Activated naive CD8-positive, alpha-beta T cell treated with anti-CD3 and anti-CD28 coated beads for 36 hours (primary cell): ENCODE results near the gene ABCF3. TPM values are rescaled to one million over a fixed set of nuclear protein-coding genes. Genes with fewer than 3 reads are reported as not detected.

Experiments
- DNase-seq: peaks from one replicate; pipeline ENCODE4 v3.0.0; 2021
- H3K27ac Mint-ChIP-seq: one replicate; pipeline ENCODE4 v1.8.0; 2022; ENCODE audit warnings: mild to moderate bottlenecking, moderate library complexity, mixed read lengths
- H3K27me3 Mint-ChIP-seq: one replicate; pipeline ENCODE4 v1.8.0; 2022; ENCODE audit warnings: mild to moderate bottlenecking, mixed read lengths
- H3K36me3 Mint-ChIP-seq: one replicate; pipeline ENCODE4 v1.8.0; 2021; ENCODE audit warnings: mild to moderate bottlenecking, mixed read lengths
- H3K4me1 Mint-ChIP-seq: one replicate; pipeline ENCODE4 v1.8.0; 2021; ENCODE audit warnings: mixed read lengths
- H3K4me3 Mint-ChIP-seq: one replicate; pipeline ENCODE4 v1.8.0; 2022; ENCODE audit warnings: mild to moderate bottlenecking, moderate library complexity, mixed read lengths
- H3K9me3 Mint-ChIP-seq: one replicate; pipeline ENCODE4 v1.8.0; 2022; ENCODE audit warnings: mixed read lengths
- total RNA-seq, 2 experiments: library from RNA; stranded (reverse); gene quantifications; one replicate each; pipeline ENCODE4 v1.2.3, GENCODE V29; 2021

The ABCF3 gene
- total RNA-seq, 2 experiments from 2014 or later, result 57.2 to 58.7 TPM

DNA sequence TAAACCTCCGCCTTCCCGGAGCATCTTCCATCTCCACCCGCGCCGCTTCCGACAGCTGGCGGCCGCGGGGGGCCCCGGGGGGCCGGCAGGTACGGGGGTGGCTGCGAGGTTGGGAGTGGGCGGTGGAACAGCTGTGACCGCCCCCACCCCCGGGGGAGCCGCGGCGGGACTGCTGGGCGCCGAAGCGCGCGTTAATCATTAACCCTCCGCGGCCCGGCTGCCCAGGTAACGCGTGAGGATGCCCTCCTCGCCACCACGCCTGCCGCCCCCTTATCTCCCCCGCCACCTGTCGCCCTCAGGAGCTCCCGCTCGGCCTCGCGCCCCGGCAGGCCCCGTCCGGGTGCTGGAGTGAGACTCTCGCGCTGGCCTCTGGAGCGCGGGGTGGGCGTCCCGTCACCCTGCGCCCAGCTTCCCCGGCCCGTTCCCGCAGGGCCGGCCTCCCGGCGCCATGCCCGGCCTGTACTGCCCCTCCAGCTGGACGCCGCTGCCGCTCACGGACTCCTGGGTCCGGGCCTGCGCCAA, 44.1 kb downstream of the ABCF3 start:
- peak; percentile 18 for DNase-seq
- peaks cover 6% of the 10 kb centered on the region for H3K4me1 Mint-ChIP-seq
- no peaks in the 10 kb centered on the region for H3K36me3 Mint-ChIP-seq
- H3K27ac Mint-ChIP-seq, result no peak overlapping the region
- no peaks in the 10 kb centered on the region for H3K9me3 Mint-ChIP-seq
- no peak overlapping the region for H3K4me3 Mint-ChIP-seq
- H3K27me3 Mint-ChIP-seq, result peaks cover 61% of the 10 kb centered on the region

DNA sequence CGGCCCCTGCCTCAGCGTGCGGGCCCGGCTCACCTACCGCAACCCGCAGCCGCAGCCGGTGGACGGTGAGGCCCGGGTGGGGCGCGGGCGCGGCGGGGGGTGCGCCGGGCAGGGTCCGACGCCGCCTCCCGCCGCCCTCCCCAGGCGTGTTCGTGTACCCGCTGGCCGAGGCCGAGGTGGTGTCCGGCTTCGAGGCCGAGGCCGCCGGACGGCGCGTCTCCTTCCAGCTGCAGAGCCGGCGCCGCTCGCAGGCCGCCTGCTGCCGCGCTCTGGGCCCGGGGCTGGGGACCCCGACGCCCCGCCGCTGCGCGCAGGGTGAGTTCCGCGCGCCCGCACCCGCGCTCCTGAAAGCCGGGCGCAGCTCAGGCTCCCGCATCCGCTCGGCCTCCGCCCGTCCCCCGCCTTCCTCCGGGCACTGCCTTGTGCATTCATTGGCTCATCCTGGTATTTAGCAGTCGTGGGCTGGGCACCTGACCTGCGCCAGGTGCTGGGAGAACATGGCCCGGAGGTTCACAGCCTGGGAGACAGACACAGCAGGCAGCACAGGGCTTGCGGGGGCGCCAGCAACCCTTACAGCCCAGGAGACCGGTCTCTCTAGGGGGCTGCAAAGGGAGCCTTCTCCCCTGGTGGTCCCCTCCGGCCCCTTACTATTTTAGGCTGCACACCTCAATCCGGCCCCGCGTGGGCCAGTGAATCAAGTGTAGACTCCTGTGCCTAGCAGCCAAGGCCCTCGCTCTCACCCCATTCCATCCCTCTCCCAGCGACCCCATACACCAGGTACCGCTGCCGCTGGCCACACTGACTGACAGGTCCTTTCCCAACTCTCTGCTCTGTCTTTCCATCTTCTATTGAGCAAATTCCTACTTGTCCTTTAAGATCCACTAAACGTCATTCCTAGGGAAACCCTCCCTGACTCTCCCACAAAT, 44.9 kb downstream of the ABCF3 start:
- Mint-ChIP-seq H3K9me3 (no peaks in the 10 kb centered on the region), H3K4me3 (peak overlapping the region; percentile 29), H3K27ac (no peak overlapping the region), H3K4me1 (peaks cover 6% of the 10 kb centered on the region), H3K36me3 (no peaks in the 10 kb centered on the region), H3K27me3 (peaks cover 57% of the 10 kb centered on the region)
- DNase-seq, result no peak

DNA sequence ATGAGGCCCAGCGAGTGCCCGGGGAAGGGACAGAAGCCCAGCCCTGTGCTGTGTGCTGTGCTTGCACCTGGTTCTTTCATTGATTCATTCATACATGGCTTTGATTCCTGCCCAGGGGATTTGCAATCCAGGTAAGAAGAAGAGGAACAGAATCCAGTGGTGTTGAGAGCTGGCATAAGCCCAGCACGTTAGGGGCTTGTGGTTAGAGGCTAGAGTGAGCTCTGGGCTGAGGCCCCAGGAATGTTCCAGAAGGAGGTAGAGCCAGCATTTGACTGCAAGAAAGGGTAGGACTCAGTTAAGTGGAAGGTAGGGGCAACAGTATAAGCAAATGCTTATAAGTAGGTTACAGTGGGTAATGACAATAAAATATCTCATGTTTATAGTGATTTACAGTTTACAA, 45.7 kb downstream of the ABCF3 start:
- no peak for DNase-seq
- H3K9me3 Mint-ChIP-seq, result no peaks in the 10 kb centered on the region
- peak overlapping the region; percentile 29 for H3K4me3 Mint-ChIP-seq
- peaks cover 49% of the 10 kb centered on the region for H3K27me3 Mint-ChIP-seq
- no peak overlapping the region for H3K27ac Mint-ChIP-seq
- no peaks in the 10 kb centered on the region for H3K36me3 Mint-ChIP-seq
- peaks cover 6% of the 10 kb centered on the region for H3K4me1 Mint-ChIP-seq

DNA sequence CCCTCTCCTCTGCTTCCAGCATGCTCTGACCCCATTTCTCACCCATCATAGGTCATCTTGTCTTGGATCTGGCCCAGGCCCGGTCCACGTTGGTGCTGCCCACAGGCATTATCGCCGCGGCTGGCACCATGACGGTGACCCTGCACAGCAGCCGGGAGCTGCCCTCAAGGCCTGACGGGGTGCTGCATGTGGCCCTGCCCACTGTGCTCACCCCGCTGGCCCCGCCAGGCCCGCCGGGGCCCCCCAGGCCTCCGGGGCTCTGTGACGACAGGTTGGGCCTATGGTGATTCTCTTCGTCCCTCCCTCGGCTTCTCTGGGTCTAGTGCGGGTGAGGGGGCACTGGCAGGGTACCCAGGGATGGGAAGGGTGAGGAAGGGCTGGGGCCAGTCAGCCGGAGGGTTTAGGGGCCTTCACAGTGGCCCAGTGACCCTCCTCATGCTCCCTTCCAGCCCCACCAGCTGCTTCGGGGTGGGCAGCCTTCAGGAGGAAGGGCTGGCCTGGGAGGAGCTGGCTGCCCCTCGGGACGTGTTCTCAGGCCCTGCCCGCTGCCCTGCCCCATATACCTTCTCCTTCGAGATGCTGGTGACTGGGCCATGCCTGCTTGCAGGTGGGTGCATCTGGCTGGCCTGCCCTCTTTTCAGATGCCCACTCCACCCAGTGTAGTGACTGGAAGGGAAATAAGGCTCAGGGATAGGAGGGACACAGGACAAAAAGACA, 47.3 kb downstream of the ABCF3 start:
- Mint-ChIP-seq H3K27me3 (peaks cover 38% of the 10 kb centered on the region), H3K4me1 (peaks cover 6% of the 10 kb centered on the region), H3K36me3 (no peaks in the 10 kb centered on the region), H3K4me3 (no peak overlapping the region), H3K27ac (no peak overlapping the region), H3K9me3 (no peaks in the 10 kb centered on the region)
- DNase-seq, result no peak

DNA sequence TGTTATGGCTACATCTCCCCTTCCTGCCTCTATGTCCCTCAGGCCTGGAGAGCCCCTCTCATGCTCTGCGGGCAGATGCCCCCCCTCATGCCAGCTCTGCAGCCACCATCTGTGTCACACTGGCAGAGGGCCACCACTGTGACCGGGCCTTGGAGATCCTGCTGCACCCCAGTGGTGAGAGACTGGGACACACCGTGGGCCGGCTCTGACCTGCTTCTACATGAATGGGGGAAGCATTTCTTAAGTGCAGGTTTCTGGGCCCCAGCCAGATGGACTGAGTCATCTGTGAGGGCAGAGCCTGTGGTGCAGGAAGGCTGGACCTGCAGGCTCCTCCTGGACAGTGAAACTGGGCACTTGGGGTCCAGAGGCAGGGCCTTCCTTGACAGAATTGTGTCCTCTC, 48.2 kb downstream of the ABCF3 start:
- H3K36me3 Mint-ChIP-seq, result no peaks in the 10 kb centered on the region
- no peaks in the 10 kb centered on the region for H3K9me3 Mint-ChIP-seq
- H3K27me3 Mint-ChIP-seq, result peaks cover 28% of the 10 kb centered on the region
- H3K4me3 Mint-ChIP-seq, result no peak overlapping the region
- no peak overlapping the region for H3K27ac Mint-ChIP-seq
- DNase-seq, result no peak
- peaks cover 2% of the 10 kb centered on the region for H3K4me1 Mint-ChIP-seq

DNA sequence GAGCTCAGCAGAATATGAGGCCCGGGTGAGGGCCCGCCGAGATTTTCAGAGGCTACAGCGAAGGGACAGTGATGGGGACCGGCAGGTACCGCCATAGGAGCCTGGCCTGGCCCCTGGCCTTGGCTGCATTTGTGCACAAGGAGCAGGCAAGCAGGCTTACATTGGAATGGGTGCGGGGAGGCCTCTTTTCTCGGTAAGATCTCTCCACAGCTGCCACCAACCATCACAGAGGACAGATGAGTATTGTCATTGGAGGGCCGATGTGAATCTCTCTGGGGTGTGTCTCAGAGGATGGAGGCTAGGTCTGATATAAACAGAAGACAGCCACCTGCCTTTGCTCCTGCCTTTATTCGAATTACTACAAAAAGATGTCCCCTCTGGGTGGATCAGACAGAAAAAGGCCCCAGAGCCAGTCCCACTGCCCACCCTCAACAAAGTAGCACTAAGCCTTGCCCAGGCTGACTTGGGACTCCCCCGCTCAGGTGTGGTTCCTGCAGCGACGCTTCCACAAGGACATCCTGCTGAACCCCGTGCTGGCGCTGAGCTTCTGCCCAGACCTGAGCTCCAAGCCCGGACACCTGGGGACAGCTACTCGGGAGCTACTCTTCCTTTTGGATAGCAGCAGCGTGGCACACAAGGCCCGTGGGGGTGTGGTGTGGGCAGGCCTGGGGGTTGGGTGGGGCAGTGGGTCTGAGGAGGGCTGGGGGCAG, 48.8 kb downstream of the ABCF3 start:
- DNase-seq, result no peak
- H3K36me3 Mint-ChIP-seq, result no peaks in the 10 kb centered on the region
- peaks cover 2% of the 10 kb centered on the region for H3K4me1 Mint-ChIP-seq
- no peak overlapping the region for H3K4me3 Mint-ChIP-seq
- peaks cover 25% of the 10 kb centered on the region for H3K27me3 Mint-ChIP-seq
- no peaks in the 10 kb centered on the region for H3K9me3 Mint-ChIP-seq
- H3K27ac Mint-ChIP-seq, result no peak overlapping the region

DNA sequence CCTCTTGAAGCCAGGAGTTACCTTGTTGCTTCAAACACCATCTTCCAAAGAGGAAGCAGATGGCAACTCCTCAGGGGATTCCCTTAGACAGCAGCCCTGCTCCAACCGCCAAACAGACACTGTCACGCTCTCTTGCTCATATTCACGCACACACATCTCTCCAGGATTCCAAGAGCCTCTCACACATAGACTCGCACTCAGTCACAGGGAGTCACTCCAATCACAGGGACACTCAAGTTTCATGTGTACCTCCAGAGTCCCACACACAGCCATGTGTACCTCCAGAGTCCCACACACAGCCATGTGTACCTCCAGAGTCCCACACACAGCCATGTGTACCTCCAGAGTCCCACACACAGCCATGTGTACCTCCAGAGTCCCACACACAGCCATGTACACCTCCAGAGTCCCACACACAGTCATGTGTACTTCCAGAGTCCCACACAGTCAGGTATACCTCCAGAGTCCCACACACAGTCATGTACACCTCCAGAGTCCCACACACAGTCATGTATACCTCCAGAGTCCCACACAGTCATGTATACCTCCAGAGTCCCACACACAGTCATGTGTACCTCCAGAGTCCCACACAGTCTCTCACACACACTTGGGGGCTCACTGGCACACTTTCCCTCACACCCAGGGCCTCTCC, 49.5 kb downstream of the ABCF3 start:
- Mint-ChIP-seq H3K27me3 (peaks cover 25% of the 10 kb centered on the region), H3K9me3 (no peaks in the 10 kb centered on the region), H3K4me3 (no peak overlapping the region), H3K36me3 (no peaks in the 10 kb centered on the region), H3K27ac (no peak overlapping the region), H3K4me1 (peaks cover 3% of the 10 kb centered on the region)
- DNase-seq, result no peak

DNA sequence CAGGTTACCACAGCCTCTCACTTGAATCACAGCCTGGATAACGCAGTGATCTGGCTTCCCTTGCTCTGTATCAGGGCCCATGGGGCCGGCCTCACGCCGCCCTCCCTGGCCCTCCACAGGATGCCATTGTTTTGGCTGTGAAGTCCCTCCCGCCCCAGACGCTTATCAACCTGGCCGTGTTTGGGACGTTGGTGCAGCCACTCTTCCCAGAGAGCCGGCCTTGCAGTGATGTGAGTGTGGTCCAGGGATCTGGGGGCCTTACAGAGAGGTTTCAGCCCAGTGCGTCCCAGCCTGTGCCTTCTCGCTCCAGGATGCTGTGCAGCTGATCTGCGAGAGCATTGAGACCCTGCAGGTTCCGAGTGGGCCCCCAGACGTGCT, 50.0 kb downstream of the ABCF3 start:
- Mint-ChIP-seq H3K4me1 (peaks cover 1% of the 10 kb centered on the region), H3K4me3 (no peak overlapping the region)

DNA sequence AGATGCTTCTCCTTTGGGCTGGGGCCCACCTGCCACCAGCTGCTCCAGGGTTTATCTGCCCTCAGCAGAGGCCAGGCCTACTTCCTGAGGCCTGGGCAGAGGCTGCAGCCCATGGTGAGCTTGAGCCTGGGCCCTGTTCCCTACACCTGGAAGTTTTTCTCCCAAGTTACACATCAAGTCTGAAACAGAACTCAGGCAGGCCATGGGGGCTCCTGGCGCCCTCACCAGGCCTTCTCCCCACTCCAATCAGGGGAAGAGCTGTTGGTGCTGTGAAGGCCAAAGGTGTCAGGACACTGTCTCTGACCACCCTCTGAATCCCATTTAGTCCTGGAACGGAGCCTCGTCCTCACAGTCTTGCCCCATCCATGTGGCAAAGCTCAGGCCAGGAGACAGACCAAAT, 50.6 kb downstream of the ABCF3 start:
- H3K4me3 Mint-ChIP-seq, result no peak overlapping the region
- H3K27me3 Mint-ChIP-seq, result peaks cover 15% of the 10 kb centered on the region
- no peak for DNase-seq
- H3K9me3 Mint-ChIP-seq, result no peaks in the 10 kb centered on the region
- H3K36me3 Mint-ChIP-seq, result no peaks in the 10 kb centered on the region
- H3K4me1 Mint-ChIP-seq, result peaks cover 1% of the 10 kb centered on the region
- H3K27ac Mint-ChIP-seq, result no peak overlapping the region

More for the DNA sequence above, 50.0 kb downstream of the ABCF3 start:
- DNase-seq, result no peak
- H3K9me3 Mint-ChIP-seq, result no peaks in the 10 kb centered on the region
- H3K27me3 Mint-ChIP-seq, result peaks cover 21% of the 10 kb centered on the region
- no peak overlapping the region for H3K27ac Mint-ChIP-seq
- no peaks in the 10 kb centered on the region for H3K36me3 Mint-ChIP-seq

DNA sequence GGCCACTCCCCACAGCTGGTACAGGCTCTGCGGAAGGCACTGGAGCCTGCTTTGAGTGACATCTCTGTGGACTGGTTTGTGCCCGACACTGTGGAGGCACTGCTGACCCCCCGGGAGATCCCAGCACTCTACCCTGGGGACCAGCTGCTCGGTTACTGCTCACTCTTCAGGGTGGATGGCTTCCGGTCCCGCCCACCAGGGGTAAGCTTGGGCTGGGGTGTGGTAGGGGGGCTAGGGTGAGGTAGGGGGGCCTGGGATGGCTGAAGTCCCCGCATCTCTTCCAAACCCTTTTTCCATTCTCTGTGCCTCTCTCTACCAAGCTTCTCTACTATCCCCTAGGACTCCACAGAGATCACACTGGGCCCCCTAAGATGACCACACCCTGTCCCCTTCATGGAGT, 51.2 kb downstream of the ABCF3 start:
- no peak for DNase-seq
- Mint-ChIP-seq H3K36me3 (peaks cover 2% of the 10 kb centered on the region), H3K27me3 (peaks cover 9% of the 10 kb centered on the region), H3K4me1 (peaks cover 2% of the 10 kb centered on the region), H3K27ac (no peak overlapping the region), H3K4me3 (no peak overlapping the region), H3K9me3 (no peaks in the 10 kb centered on the region)

DNA sequence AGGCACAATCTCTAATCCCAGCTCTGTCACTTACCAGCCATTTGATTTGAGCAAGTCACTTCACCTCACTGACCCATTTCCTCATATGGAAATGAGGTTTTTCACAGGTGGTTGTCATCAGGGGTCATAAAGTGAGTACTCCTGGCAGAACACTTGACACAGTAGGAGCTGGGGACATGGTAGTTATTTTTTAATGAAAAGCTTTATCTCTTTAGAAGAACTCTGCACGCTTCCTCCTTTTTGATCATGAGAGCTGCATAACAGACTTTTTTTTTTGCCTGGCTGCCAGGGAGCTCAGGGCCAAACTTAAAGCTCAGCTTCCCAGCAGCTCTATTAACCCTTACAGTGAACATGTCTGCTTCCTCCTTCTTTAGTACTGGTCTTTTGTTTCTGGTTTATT, 51.8 kb downstream of the ABCF3 start:
- Mint-ChIP-seq H3K27ac (no peak overlapping the region), H3K36me3 (peaks cover 7% of the 10 kb centered on the region), H3K4me1 (peaks cover 5% of the 10 kb centered on the region), H3K9me3 (no peaks in the 10 kb centered on the region), H3K4me3 (no peak overlapping the region), H3K27me3 (peaks cover 3% of the 10 kb centered on the region)
- DNase-seq, result no peak

DNA sequence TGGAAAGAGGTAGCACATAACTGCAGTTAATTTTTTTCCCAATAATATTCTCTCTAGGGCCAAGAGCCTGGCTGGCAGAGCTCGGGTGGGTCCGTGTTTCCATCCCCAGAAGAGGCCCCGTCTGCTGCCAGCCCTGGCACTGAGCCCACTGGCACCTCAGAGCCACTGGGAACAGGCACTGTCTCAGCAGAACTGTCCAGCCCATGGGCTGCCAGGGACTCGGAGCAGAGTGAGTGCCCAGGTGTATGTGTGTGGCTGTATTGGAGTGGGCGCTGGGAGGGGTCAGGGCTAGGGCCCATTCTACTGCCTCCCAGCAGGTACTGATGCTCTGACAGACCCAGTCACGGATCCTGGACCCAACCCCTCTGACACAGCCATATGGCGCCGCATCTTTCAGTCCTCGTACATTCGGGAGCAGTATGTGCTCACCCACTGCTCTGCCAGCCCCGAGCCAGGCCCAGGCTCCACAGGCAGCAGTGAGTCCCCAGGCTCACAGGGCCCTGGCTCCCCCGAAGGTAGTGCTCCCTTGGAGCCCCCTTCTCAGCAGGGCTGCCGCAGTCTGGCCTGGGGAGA, 52.3 kb downstream of the ABCF3 start:
- no peak for DNase-seq
- Mint-ChIP-seq H3K27ac (no peak overlapping the region), H3K4me3 (no peak overlapping the region), H3K9me3 (no peaks in the 10 kb centered on the region), H3K4me1 (peaks cover 7% of the 10 kb centered on the region), H3K36me3 (peaks cover 9% of the 10 kb centered on the region), H3K27me3 (no peaks in the 10 kb centered on the region)

DNA sequence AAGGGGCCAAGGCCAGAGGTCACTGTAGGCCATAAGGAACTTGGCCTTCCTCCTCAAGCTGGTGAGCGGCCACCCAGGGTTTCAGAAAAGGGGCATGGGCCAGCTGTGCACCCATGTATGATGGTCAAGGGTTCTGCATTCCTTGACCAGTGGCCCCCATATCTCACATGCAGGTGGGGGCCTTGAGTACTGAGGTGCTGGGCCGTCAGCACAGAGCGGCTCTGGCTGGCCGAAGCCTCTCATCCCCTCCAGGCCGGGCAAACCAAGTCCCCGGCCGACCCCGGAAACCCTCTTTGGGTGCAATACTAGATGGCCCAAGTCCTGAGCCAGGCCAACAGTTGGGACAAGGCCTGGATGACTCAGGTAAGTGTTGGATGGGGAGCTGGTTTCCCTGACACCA, 53.2 kb downstream of the ABCF3 start:
- Mint-ChIP-seq H3K36me3 (peaks cover 9% of the 10 kb centered on the region), H3K27ac (no peak overlapping the region), H3K4me3 (no peak overlapping the region), H3K4me1 (peaks cover 7% of the 10 kb centered on the region), H3K27me3 (no peaks in the 10 kb centered on the region), H3K9me3 (no peaks in the 10 kb centered on the region)
- no peak for DNase-seq

DNA sequence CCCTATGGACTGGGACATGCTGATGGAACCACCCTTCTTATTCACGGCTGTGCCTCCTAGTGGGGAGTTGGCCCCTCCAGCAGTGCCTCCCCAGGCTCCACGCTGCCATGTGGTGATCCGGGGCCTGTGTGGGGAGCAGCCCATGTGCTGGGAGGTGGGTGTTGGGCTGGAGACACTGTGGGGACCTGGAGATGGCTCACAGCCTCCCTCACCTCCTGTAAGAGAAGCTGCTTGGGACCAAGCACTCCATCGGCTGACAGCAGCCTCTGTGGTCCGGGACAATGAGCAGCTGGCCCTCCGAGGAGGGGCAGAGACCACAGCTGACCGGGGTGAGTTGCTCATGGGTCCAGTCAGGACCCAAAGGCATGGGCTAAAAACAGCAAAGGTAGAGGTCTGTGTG, 53.7 kb downstream of the ABCF3 start:
- no peaks in the 10 kb centered on the region for H3K9me3 Mint-ChIP-seq
- H3K4me3 Mint-ChIP-seq, result no peak overlapping the region
- peaks cover 7% of the 10 kb centered on the region for H3K4me1 Mint-ChIP-seq
- H3K36me3 Mint-ChIP-seq, result peaks cover 10% of the 10 kb centered on the region
- no peaks in the 10 kb centered on the region for H3K27me3 Mint-ChIP-seq
- DNase-seq, result no peak
- H3K27ac Mint-ChIP-seq, result no peak overlapping the region
